IMR-90 (cell line): ENCODE results near the gene CLEC20A. TPM values are rescaled to one million over a fixed set of nuclear protein-coding genes. Genes with fewer than 3 reads are reported as not detected.

Experiments used
- ATAC-seq: fragments of 200-7000 bp; cut with Tn5 transposase; 2 replicates; pipeline ENCODE4 v1.9.1; 2020; ENCODE audit warnings: low read depth, mild to moderate bottlenecking, moderate library complexity
- BruUV-seq: library from RNA; stranded (reverse); fragments of 400-500 nt; replicated peaks from 2 replicates; lab custom pipeline; 2021; lab: Mats Ljungman, UMichigan
- CTCF ChIA-PET: fragments of 300-600 bp; formaldehyde crosslinking; extraction: SDS; loops from one replicate; lab custom pipeline; 2021; ENCODE audit warnings: antibody characterized with exemption; lab: Yijun Ruan, JAX
- POLR2A ChIA-PET: fragments of 300-600 bp; sonication (Branson Sonifier 250); formaldehyde crosslinking; loops from one replicate; lab custom pipeline; 2022; ENCODE audit warnings: antibody characterized with exemption; ENCODE audit not compliant: unreplicated experiment; lab: Charles Lee
- DNase-seq: peaks from one replicate; pipeline ENCODE4 v3.0.0; 2013
- H2AFZ ChIP-seq: replicated peaks from 2 replicates; pipeline ENCODE3; 2013; ENCODE audit warnings: low read length, mild to moderate bottlenecking; ENCODE audit not compliant: poor library complexity
- H2AK5ac ChIP-seq: 2 replicates; pipeline ENCODE4 v1.6.1; 2013; ENCODE audit warnings: low read depth, low read length, inconsistent platforms
- H2AK9ac ChIP-seq: replicated peaks from 2 replicates; pipeline ENCODE3; 2013; ENCODE audit warnings: mild to moderate bottlenecking, low read depth, low read length, moderate library complexity; ENCODE audit not compliant: poor library complexity
- H2BK120ac ChIP-seq: 2 replicates; pipeline ENCODE4 v1.6.1; 2013; ENCODE audit warnings: low read depth, low read length, inconsistent platforms
- H2BK15ac ChIP-seq: 3 replicates; pipeline ENCODE4 v1.6.1; 2013; ENCODE audit warnings: low read depth, low read length, inconsistent platforms
- H2BK20ac ChIP-seq: 2 replicates; pipeline ENCODE4 v1.6.1; 2013; ENCODE audit warnings: low read depth, mild to moderate bottlenecking, inconsistent platforms, low read length, moderate library complexity
- H2BK5ac ChIP-seq: 2 replicates; pipeline ENCODE4 v1.6.1; 2013; ENCODE audit warnings: mild to moderate bottlenecking, low read depth, low read length, inconsistent platforms; ENCODE audit not compliant: poor library complexity, severe bottlenecking
- H3K14ac ChIP-seq: replicated peaks from 2 replicates; pipeline ENCODE4 v1.6.1; 2013; ENCODE audit warnings: low read depth, low read length, inconsistent platforms
- H3K18ac ChIP-seq: 2 replicates; pipeline ENCODE4 v1.6.1; 2013; ENCODE audit warnings: low read depth, low read length, control low read depth
- H3K23ac ChIP-seq: 2 replicates; pipeline ENCODE4 v1.6.1; 2013; ENCODE audit warnings: low read depth, low read length, inconsistent platforms
- H3K27ac ChIP-seq: 2 replicates; pipeline ENCODE4 v1.5.1; 2013; ENCODE audit warnings: mild to moderate bottlenecking, control low read depth, low read length; ENCODE audit not compliant: insufficient read depth
- H3K27me3 ChIP-seq: 2 replicates; pipeline ENCODE4 v1.6.1; 2013; ENCODE audit warnings: low read length; ENCODE audit not compliant: control insufficient read depth, insufficient read depth
- H3K36me3 ChIP-seq: 2 replicates; pipeline ENCODE4 v1.6.1; 2013; ENCODE audit warnings: low read length, mixed read lengths; ENCODE audit not compliant: control insufficient read depth, insufficient read depth
- H3K4ac ChIP-seq: 2 replicates; pipeline ENCODE4 v1.6.1; 2013; ENCODE audit warnings: low read depth, low read length, inconsistent platforms
- H3K4me1 ChIP-seq: 2 replicates; pipeline ENCODE4 v1.6.1; 2013; ENCODE audit warnings: low read length, mixed read lengths; ENCODE audit not compliant: control insufficient read depth, insufficient read depth
- H3K4me2 ChIP-seq: 2 replicates; pipeline ENCODE4 v1.6.1; 2013; ENCODE audit warnings: low read depth, mild to moderate bottlenecking, control low read depth, low read length, moderate library complexity
- H3K4me3 ChIP-seq: 2 replicates; pipeline ENCODE4 v1.5.1; 2013; ENCODE audit warnings: low read depth, mild to moderate bottlenecking, control low read depth, low read length, moderate library complexity; ENCODE audit not compliant: insufficient read depth
- H3K56ac ChIP-seq: 2 replicates; pipeline ENCODE4 v1.6.1; 2013; ENCODE audit warnings: low read length, inconsistent platforms; ENCODE audit not compliant: insufficient read depth; ENCODE audit errors: extremely low read depth
- H3K79me1 ChIP-seq, 2 experiments: 2 replicates each; pipeline ENCODE4 v1.6.1; 2013; ENCODE audit warnings: low read length in 2 of 2, inconsistent platforms in 1 of 2, low read depth in 1 of 2
- H3K9ac ChIP-seq: 2 replicates; pipeline ENCODE4 v1.6.1; 2013; ENCODE audit warnings: low read depth, low read length, control low read depth
- H3K9me1 ChIP-seq: 2 replicates; pipeline ENCODE4 v1.6.1; 2013; ENCODE audit warnings: low read length, inconsistent platforms; ENCODE audit not compliant: insufficient read depth
- H3K9me3 ChIP-seq: 2 replicates; pipeline ENCODE4 v1.6.1; 2013; ENCODE audit warnings: low read length; ENCODE audit not compliant: control insufficient read depth, insufficient read depth
- H4K20me1 ChIP-seq: 2 replicates; pipeline ENCODE4 v1.6.1; 2013; ENCODE audit warnings: low read length, inconsistent platforms; ENCODE audit not compliant: insufficient read depth
- H4K5ac ChIP-seq: 2 replicates; pipeline ENCODE4 v1.6.1; 2013; ENCODE audit warnings: mild to moderate bottlenecking, low read depth, low read length, control low read depth
- H4K8ac ChIP-seq, 2 experiments: 2 replicates each; pipeline ENCODE4 v1.6.1; 2013; ENCODE audit warnings: low read depth in 2 of 2, low read length in 2 of 2, control low read depth in 1 of 2, inconsistent platforms in 1 of 2
- H4K91ac ChIP-seq: 2 replicates; pipeline ENCODE4 v1.6.1; 2013; ENCODE audit warnings: low read depth, low read length, inconsistent platforms; ENCODE audit not compliant: insufficient read depth
- BHLHE40 ChIP-seq: fragments of 150-350 bp; IDR thresholded peaks from 2 replicates; pipeline ENCODE4 v1.6.1; 2016; ENCODE audit warnings: mild to moderate bottlenecking, low read depth, low read length
- CEBPB ChIP-seq: IDR thresholded peaks from 2 replicates; pipeline ENCODE4 v1.6.1; 2012; ENCODE audit warnings: low read depth, low read length, improper control_type of control experiment
- CHD1 ChIP-seq: IDR thresholded peaks from 2 replicates; pipeline ENCODE4 v1.6.1; 2012; ENCODE audit warnings: low read depth, low read length, improper control_type of control experiment
- CTCF ChIP-seq: conservative IDR thresholded peaks from 2 replicates; pipeline ENCODE4 v1.5.1; 2012; ENCODE audit warnings: mild to moderate bottlenecking, low read depth, low read length, improper control_type of control experiment
- ELK1 ChIP-seq: fragments of 150-350 bp; IDR thresholded peaks from 2 replicates; pipeline ENCODE4 v1.6.1; 2016; ENCODE audit warnings: low read depth, mild to moderate bottlenecking, low read length, moderate library complexity, borderline replicate concordance
- FOS ChIP-seq: fragments of 150-350 bp; IDR thresholded peaks from 2 replicates; pipeline ENCODE4 v1.6.1; 2016; ENCODE audit warnings: low read depth, low read length
- MAFK ChIP-seq: IDR thresholded peaks from 2 replicates; pipeline ENCODE4 v1.6.1; 2012; ENCODE audit warnings: low read depth, low read length, improper control_type of control experiment
- MAZ ChIP-seq: IDR thresholded peaks from 2 replicates; pipeline ENCODE4 v1.6.1; 2012; ENCODE audit warnings: low read depth, mild to moderate bottlenecking, low read length, improper control_type of control experiment, moderate library complexity, borderline replicate concordance
- MXI1 ChIP-seq: IDR thresholded peaks from 2 replicates; pipeline ENCODE4 v1.6.1; 2012; ENCODE audit warnings: low read depth, mild to moderate bottlenecking, low read length, moderate library complexity, borderline replicate concordance
- NFE2L2 ChIP-seq: fragments of 150-350 bp; IDR thresholded peaks from 2 replicates; pipeline ENCODE4 v1.6.1; 2016; ENCODE audit warnings: low read depth, mild to moderate bottlenecking, low read length
- POLR2A ChIP-seq: IDR thresholded peaks from 2 replicates; pipeline ENCODE4 v1.6.1; 2012; ENCODE audit warnings: mild to moderate bottlenecking, low read depth, low read length
- RAD21 ChIP-seq: IDR thresholded peaks from 2 replicates; pipeline ENCODE4 v1.6.1; 2012; ENCODE audit warnings: low read length, improper control_type of control experiment
- RFX5 ChIP-seq: IDR thresholded peaks from 2 replicates; pipeline ENCODE4 v1.8.0; 2012; ENCODE audit warnings: low read depth, mild to moderate bottlenecking, low read length, moderate library complexity
- USF2 ChIP-seq: fragments of 150-350 bp; IDR thresholded peaks from 2 replicates; pipeline ENCODE4 v1.6.1; 2017; ENCODE audit warnings: mild to moderate bottlenecking, antibody characterized with exemption, low read length, low read depth
- WGBS, 2 experiments: methylation state at CpG; one replicate each; pipeline versions ENCODE4 v1.1.5 to v1.1.7; 2013; ENCODE audit warnings: missing lambda C conversion rate in 2 of 2; ENCODE audit not compliant: insufficient read length in 1 of 2; ENCODE audit errors: extremely low coverage in 2 of 2; 5-methylcytosine and 5-hydroxymethylcytosine counted together
- dilution Hi-C: fragments of 300-500 bp; cut with HindIII; formaldehyde crosslinking; loops from one replicate; pipeline ENCODE4 v1.14.3; 2018; ENCODE audit warnings: low sequenced_read_pairs; ENCODE audit not compliant: unreplicated experiment
- in situ Hi-C: fragments of 300-500 bp; cut with MboI; formaldehyde crosslinking; loops from 3 replicates; pipeline ENCODE4 v1.14.3; 2019; ENCODE audit warnings: low sequenced_read_pairs, inconsistent platforms, mixed read lengths
- intact Hi-C: fragments of 100-400 bp; cut with micrococcal nuclease; formaldehyde crosslinking; loops from 2 replicates; pipeline ENCODE4 v1.10.0; 2022
- polyA plus RNA-seq, 3 experiments: library from polyadenylated mRNA; depleted of rRNA; stranded (reverse); fragments of >200 nt; gene quantifications; 2 replicates each; pipeline ENCODE4 v1.2.3, GENCODE V29; 2012; ENCODE audit warnings: low replicate concordance in 1 of 3
- total RNA-seq: library from RNA; depleted of rRNA; stranded (reverse); fragments of >200 nt; gene quantifications from 2 replicates; pipeline ENCODE4 v1.2.3, GENCODE V29; 2012

CLEC20A gene
- total and polyA plus RNA-seq, 2 of the 4 experiments (the other 2 are of a cell fraction) = not detected

- peak overlapping the region; percentile 64; the same call in 1 of the 2 replicates for H4K91ac ChIP-seq
- peak overlapping the region; percentile 38; the same call in 1 of the 2 replicates for H3K4me2 ChIP-seq
- H2AK9ac ChIP-seq = no peak overlapping the region
- WGBS, 2 experiments = 60% methylated on average over 2 of the region's 7 CpGs; no CpG with 5 or more reads in 1 of the 2 experiments
- TF ChIP-seq BHLHE40 (peak; percentile 41; the same call in 1 of the 2 replicates), RAD21 (0 out of 2 replicates have a peak, but pooled peaks have one; percentile 3), MAZ (peak; percentile 32; the same call in 1 of the 2 replicates), MAFK (no peak), NFE2L2 (no peak), ELK1 (no peak), RFX5 (no peak), FOS (peak; percentile 77), CEBPB (no peak), USF2 (no peak), MXI1 (peak; percentile 72; the same call in 1 of the 2 replicates), CTCF (no peak), POLR2A (no peak), CHD1 (no peak)
- H3K14ac ChIP-seq = peak overlapping the region; percentile 57; the same call in 1 of the 2 replicates
- CTCF ChIA-PET = interaction anchor here (0.7 to 1.7 kb wide), 7 partner anchors 9 to 480 kb away, joined by 3 to 8 read pairs (median 4); no protein-coding TSS in a partner anchor
- BruUV-seq = no TSS peak
- dilution Hi-C loops = no loop called here
- no peaks in the 10 kb centered on the region for H3K9me3 ChIP-seq
- peak overlapping the region; percentile 6; the same call in 1 of the 2 replicates for H3K27ac ChIP-seq
- ATAC-seq (peak; percentile 5), DNase-seq (peak; percentile 94)
- H3K36me3 ChIP-seq = peaks cover 2% of the 10 kb centered on the region; the same call in 1 of the 2 replicates
- H4K5ac ChIP-seq = peak overlapping the region; percentile 33
- no peak overlapping the region; the same call in 1 of the 2 replicates for H3K9ac ChIP-seq
- H2AK5ac ChIP-seq = peak overlapping the region; percentile 89; the same call in 1 of the 2 replicates
- H3K23ac ChIP-seq = peak overlapping the region; percentile 61; the same call in 1 of the 2 replicates
- peak overlapping the region; percentile 19 for H2AFZ ChIP-seq
- intact Hi-C loops = loop anchor here (5.0 to 10.0 kb wide), 5 partner anchors 92 to 364 kb away; no protein-coding TSS in a partner anchor
- H3K4me1 ChIP-seq = peaks cover 49% of the 10 kb centered on the region
- H4K8ac ChIP-seq = peak overlapping the region; percentile 64 to 75; a peak in 3 of 4 replicates
- H3K4me3 ChIP-seq = no peak overlapping the region
- H3K27me3 ChIP-seq = no peaks in the 10 kb centered on the region
- H3K18ac ChIP-seq = peak overlapping the region; percentile 27; the same call in 1 of the 2 replicates
- H2BK5ac ChIP-seq = peak overlapping the region; percentile 44
- in situ Hi-C loops = loop anchor here (10.0 kb wide), 2 partner anchors 194 to 224 kb away; no protein-coding TSS in a partner anchor
- H3K4ac ChIP-seq = peak overlapping the region; percentile 87
- H4K20me1 ChIP-seq = peaks cover 4% of the 10 kb centered on the region; the same call in 1 of the 2 replicates
- peaks cover 11 to 35% of the 10 kb centered on the region in 2 experiments for H3K79me1 ChIP-seq
- H2BK120ac ChIP-seq = peak overlapping the region; percentile 82
- POLR2A ChIA-PET = interaction anchor here (0.7 kb wide), 2 partner anchors 35 to 462 kb away, joined by 3 read pairs; no protein-coding TSS in a partner anchor
- H3K9me1 ChIP-seq = peaks cover 45% of the 10 kb centered on the region
- H2BK20ac ChIP-seq = peak overlapping the region; percentile 73; the same call in 1 of the 2 replicates
- H2BK15ac ChIP-seq = peak overlapping the region; percentile 54; the same call in 1 of the 3 replicates
- no peak overlapping the region; the same call in 1 of the 2 replicates for H3K56ac ChIP-seq
Measured at GRCh38 chr1:178540646-178541045, 43.9 kb upstream of the CLEC20A start.
